ENCODE results near the gene AFP. TPM values are rescaled to one million over a fixed set of nuclear protein-coding genes. Genes with fewer than 3 reads are reported as not detected.

AFP gene
- total and polyA plus RNA-seq, 10 of the 15 experiments (the other 5 are each of a cell fraction or from before 2014, with no cell fraction given) = 0.72 TPM; not detected in 9

DNA sequence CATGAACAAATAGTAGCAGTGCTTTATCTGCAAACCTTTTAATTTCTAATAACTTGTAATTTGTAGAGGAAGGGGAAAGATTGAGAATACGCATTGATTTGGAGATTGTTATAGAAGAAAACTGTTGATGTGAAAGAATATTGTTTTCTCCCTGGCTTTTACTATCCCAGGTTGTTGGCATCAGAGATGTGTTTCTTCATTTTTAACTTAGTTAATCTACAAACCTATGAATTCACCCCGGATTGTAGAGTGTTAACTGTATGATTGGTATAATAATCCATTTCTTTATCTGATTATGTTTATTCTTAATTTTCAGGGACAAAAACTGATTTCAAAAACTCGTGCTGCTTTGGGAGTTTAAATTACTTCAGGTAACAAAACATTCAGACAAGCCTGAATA is 18.9 kb downstream of the AFP start:
- RAD21 ChIA-PET (ENCODE audit: unreplicated experiment) = interaction anchor here (0.6 kb wide), 1 partner anchor 1297 kb away, joined by 3 read pairs; no protein-coding TSS in a partner anchor
- no peak for TF ChIP-seq ZNF274 (IDR thresholded peaks at IDR 0.05; ENCODE audit: insufficient read depth, insufficient read length)
- TF ChIP-seq, protein P1, sequence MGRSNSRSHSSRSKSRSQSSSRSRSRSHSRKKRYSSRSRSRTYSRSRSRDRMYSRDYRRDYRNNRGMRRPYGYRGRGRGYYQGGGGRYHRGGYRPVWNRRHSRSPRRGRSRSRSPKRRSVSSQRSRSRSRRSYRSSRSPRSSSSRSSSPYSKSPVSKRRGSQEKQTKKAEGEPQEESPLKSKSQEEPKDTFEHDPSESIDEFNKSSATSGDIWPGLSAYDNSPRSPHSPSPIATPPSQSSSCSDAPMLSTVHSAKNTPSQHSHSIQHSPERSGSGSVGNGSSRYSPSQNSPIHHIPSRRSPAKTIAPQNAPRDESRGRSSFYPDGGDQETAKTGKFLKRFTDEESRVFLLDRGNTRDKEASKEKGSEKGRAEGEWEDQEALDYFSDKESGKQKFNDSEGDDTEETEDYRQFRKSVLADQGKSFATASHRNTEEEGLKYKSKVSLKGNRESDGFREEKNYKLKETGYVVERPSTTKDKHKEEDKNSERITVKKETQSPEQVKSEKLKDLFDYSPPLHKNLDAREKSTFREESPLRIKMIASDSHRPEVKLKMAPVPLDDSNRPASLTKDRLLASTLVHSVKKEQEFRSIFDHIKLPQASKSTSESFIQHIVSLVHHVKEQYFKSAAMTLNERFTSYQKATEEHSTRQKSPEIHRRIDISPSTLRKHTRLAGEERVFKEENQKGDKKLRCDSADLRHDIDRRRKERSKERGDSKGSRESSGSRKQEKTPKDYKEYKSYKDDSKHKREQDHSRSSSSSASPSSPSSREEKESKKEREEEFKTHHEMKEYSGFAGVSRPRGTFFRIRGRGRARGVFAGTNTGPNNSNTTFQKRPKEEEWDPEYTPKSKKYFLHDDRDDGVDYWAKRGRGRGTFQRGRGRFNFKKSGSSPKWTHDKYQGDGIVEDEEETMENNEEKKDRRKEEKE (IDR thresholded peaks at IDR 0.05) = no peak
- no peak for TF ChIP-seq DPF2 (IDR thresholded peaks at IDR 0.05)
- TF ChIP-seq ZNF622 (IDR thresholded peaks at IDR 0.05) = no peak
- TF ChIP-seq ESRRA (IDR thresholded peaks at IDR 0.05; ENCODE audit: low read length) = no peak
- no peak for TF ChIP-seq FOXM1 (IDR thresholded peaks at IDR 0.05; ENCODE audit: low read depth, low read length)
- no peak for TF ChIP-seq PML (IDR thresholded peaks at IDR 0.05; ENCODE audit: low read length)
- TF ChIP-seq HDAC2 (IDR thresholded peaks at IDR 0.05) = no peak
- intact Hi-C loops (cut with micrococcal nuclease; ENCODE audit: unreplicated experiment) (no loop called here), in situ Hi-C loops (cut with MboI) (loop anchor here (10.0 kb wide), 1 partner anchor 60 kb away; no protein-coding TSS in a partner anchor)
- DNase-seq (ENCODE audit: low read depth, low spot score) (no peak), ATAC-seq (no peak), FAIRE-seq (no peak)
- no peak overlapping the region for H2AFZ ChIP-seq (ENCODE audit: control insufficient read depth, low read depth, low read length)
- H3K4me2 ChIP-seq (ENCODE audit: control insufficient read depth, insufficient read depth) = no peak overlapping the region
- no peaks in the 10 kb centered on the region for H3K36me3 ChIP-seq (ENCODE audit: control insufficient read depth in 2 of 2, insufficient read depth in 2 of 2, low read length in 1 of 2)
- no peaks in the 10 kb centered on the region for H4K20me1 ChIP-seq (ENCODE audit: control insufficient read depth, insufficient read depth)
- H3K9ac ChIP-seq (ENCODE audit: control insufficient read depth, insufficient read depth, low read length) = no peak overlapping the region
- no peaks in the 10 kb centered on the region for H3K79me2 ChIP-seq (ENCODE audit: control insufficient read depth, insufficient read depth, low read length)
- 12% methylated on average over 3 of the region's 3 CpGs for WGBS (ENCODE audit: insufficient coverage, insufficient replicate concordance, low lambda C conversion rate, missing lambda C conversion rate)
- H3K4me3 ChIP-seq = no peak overlapping the region
- CTCF ChIA-PET = no interaction called here
- no TSS peak for BruUV-seq (replicated peaks)
- H3K9me3 ChIP-seq (replicated peaks; ENCODE audit: control insufficient read depth, insufficient read depth, low read length) = no peaks in the 10 kb centered on the region
- SMC1A ChIA-PET (ENCODE audit: uncharacterized antibody, unreplicated experiment) = no interaction called here
- no peaks in the 10 kb centered on the region for H3K27me3 ChIP-seq (replicated peaks in 1 of 2; ENCODE audit: control insufficient read depth in 2 of 2, insufficient read depth in 2 of 2, low read length in 1 of 2)
- H3K27ac ChIP-seq (ENCODE audit: control insufficient read depth, insufficient read depth) = no peak overlapping the region
- H3K4me1 ChIP-seq (ENCODE audit: control insufficient read depth, insufficient read depth, low read length) = no peaks in the 10 kb centered on the region
- POLR2A ChIA-PET = no interaction called here
